IMR-90 (cell line): ENCODE data around the gene RGS5. TPM values are rescaled to one million over a fixed set of nuclear protein-coding genes. Genes with fewer than 3 reads are reported as not detected.

Experiments
- ATAC-seq: fragments of 200-7000 bp; cut with Tn5 transposase; 2 replicates; pipeline ENCODE4 v1.9.1; 2020; ENCODE audit warnings: low read depth, mild to moderate bottlenecking, moderate library complexity
- BruUV-seq: library from RNA; stranded (reverse); fragments of 400-500 nt; replicated peaks from 2 replicates; lab custom pipeline; 2021; lab: Mats Ljungman, UMichigan
- CTCF ChIA-PET: fragments of 300-600 bp; formaldehyde crosslinking; extraction: SDS; loops from one replicate; lab custom pipeline; 2021; ENCODE audit warnings: antibody characterized with exemption; lab: Yijun Ruan, JAX
- POLR2A ChIA-PET: fragments of 300-600 bp; sonication (Branson Sonifier 250); formaldehyde crosslinking; loops from one replicate; lab custom pipeline; 2022; ENCODE audit warnings: antibody characterized with exemption; ENCODE audit not compliant: unreplicated experiment; lab: Charles Lee
- DNase-seq: peaks from one replicate; pipeline ENCODE4 v3.0.0; 2013
- H2AFZ ChIP-seq: replicated peaks from 2 replicates; pipeline ENCODE3; 2013; ENCODE audit warnings: low read length, mild to moderate bottlenecking; ENCODE audit not compliant: poor library complexity
- H2AK5ac ChIP-seq: 2 replicates; pipeline ENCODE4 v1.6.1; 2013; ENCODE audit warnings: low read depth, low read length, inconsistent platforms
- H2AK9ac ChIP-seq: replicated peaks from 2 replicates; pipeline ENCODE3; 2013; ENCODE audit warnings: mild to moderate bottlenecking, low read depth, low read length, moderate library complexity; ENCODE audit not compliant: poor library complexity
- H2BK120ac ChIP-seq: 2 replicates; pipeline ENCODE4 v1.6.1; 2013; ENCODE audit warnings: low read depth, low read length, inconsistent platforms
- H2BK15ac ChIP-seq: 3 replicates; pipeline ENCODE4 v1.6.1; 2013; ENCODE audit warnings: low read depth, low read length, inconsistent platforms
- H2BK20ac ChIP-seq: 2 replicates; pipeline ENCODE4 v1.6.1; 2013; ENCODE audit warnings: low read depth, mild to moderate bottlenecking, inconsistent platforms, low read length, moderate library complexity
- H2BK5ac ChIP-seq: 2 replicates; pipeline ENCODE4 v1.6.1; 2013; ENCODE audit warnings: mild to moderate bottlenecking, low read depth, low read length, inconsistent platforms; ENCODE audit not compliant: poor library complexity, severe bottlenecking
- H3K14ac ChIP-seq: replicated peaks from 2 replicates; pipeline ENCODE4 v1.6.1; 2013; ENCODE audit warnings: low read depth, low read length, inconsistent platforms
- H3K18ac ChIP-seq: 2 replicates; pipeline ENCODE4 v1.6.1; 2013; ENCODE audit warnings: low read depth, low read length, control low read depth
- H3K23ac ChIP-seq: 2 replicates; pipeline ENCODE4 v1.6.1; 2013; ENCODE audit warnings: low read depth, low read length, inconsistent platforms
- H3K27ac ChIP-seq: 2 replicates; pipeline ENCODE4 v1.5.1; 2013; ENCODE audit warnings: mild to moderate bottlenecking, control low read depth, low read length; ENCODE audit not compliant: insufficient read depth
- H3K27me3 ChIP-seq: 2 replicates; pipeline ENCODE4 v1.6.1; 2013; ENCODE audit warnings: low read length; ENCODE audit not compliant: control insufficient read depth, insufficient read depth
- H3K36me3 ChIP-seq: 2 replicates; pipeline ENCODE4 v1.6.1; 2013; ENCODE audit warnings: low read length, mixed read lengths; ENCODE audit not compliant: control insufficient read depth, insufficient read depth
- H3K4ac ChIP-seq: 2 replicates; pipeline ENCODE4 v1.6.1; 2013; ENCODE audit warnings: low read depth, low read length, inconsistent platforms
- H3K4me1 ChIP-seq: 2 replicates; pipeline ENCODE4 v1.6.1; 2013; ENCODE audit warnings: low read length, mixed read lengths; ENCODE audit not compliant: control insufficient read depth, insufficient read depth
- H3K4me2 ChIP-seq: 2 replicates; pipeline ENCODE4 v1.6.1; 2013; ENCODE audit warnings: low read depth, mild to moderate bottlenecking, control low read depth, low read length, moderate library complexity
- H3K4me3 ChIP-seq: 2 replicates; pipeline ENCODE4 v1.5.1; 2013; ENCODE audit warnings: low read depth, mild to moderate bottlenecking, control low read depth, low read length, moderate library complexity; ENCODE audit not compliant: insufficient read depth
- H3K56ac ChIP-seq: 2 replicates; pipeline ENCODE4 v1.6.1; 2013; ENCODE audit warnings: low read length, inconsistent platforms; ENCODE audit not compliant: insufficient read depth; ENCODE audit errors: extremely low read depth
- H3K79me1 ChIP-seq, 2 experiments: 2 replicates each; pipeline ENCODE4 v1.6.1; 2013; ENCODE audit warnings: low read length in 2 of 2, inconsistent platforms in 1 of 2, low read depth in 1 of 2
- H3K9ac ChIP-seq: 2 replicates; pipeline ENCODE4 v1.6.1; 2013; ENCODE audit warnings: low read depth, low read length, control low read depth
- H3K9me1 ChIP-seq: 2 replicates; pipeline ENCODE4 v1.6.1; 2013; ENCODE audit warnings: low read length, inconsistent platforms; ENCODE audit not compliant: insufficient read depth
- H3K9me3 ChIP-seq: 2 replicates; pipeline ENCODE4 v1.6.1; 2013; ENCODE audit warnings: low read length; ENCODE audit not compliant: control insufficient read depth, insufficient read depth
- H4K20me1 ChIP-seq: 2 replicates; pipeline ENCODE4 v1.6.1; 2013; ENCODE audit warnings: low read length, inconsistent platforms; ENCODE audit not compliant: insufficient read depth
- H4K5ac ChIP-seq: 2 replicates; pipeline ENCODE4 v1.6.1; 2013; ENCODE audit warnings: mild to moderate bottlenecking, low read depth, low read length, control low read depth
- H4K8ac ChIP-seq, 2 experiments: 2 replicates each; pipeline ENCODE4 v1.6.1; 2013; ENCODE audit warnings: low read depth in 2 of 2, low read length in 2 of 2, control low read depth in 1 of 2, inconsistent platforms in 1 of 2
- H4K91ac ChIP-seq: 2 replicates; pipeline ENCODE4 v1.6.1; 2013; ENCODE audit warnings: low read depth, low read length, inconsistent platforms; ENCODE audit not compliant: insufficient read depth
- ELK1 ChIP-seq: fragments of 150-350 bp; IDR thresholded peaks from 2 replicates; pipeline ENCODE4 v1.6.1; 2016; ENCODE audit warnings: low read depth, mild to moderate bottlenecking, low read length, moderate library complexity, borderline replicate concordance
- FOS ChIP-seq: fragments of 150-350 bp; IDR thresholded peaks from 2 replicates; pipeline ENCODE4 v1.6.1; 2016; ENCODE audit warnings: low read depth, low read length
- MAFK ChIP-seq: IDR thresholded peaks from 2 replicates; pipeline ENCODE4 v1.6.1; 2012; ENCODE audit warnings: low read depth, low read length, improper control_type of control experiment
- WGBS, 2 experiments: methylation state at CpG; one replicate each; pipeline versions ENCODE4 v1.1.5 to v1.1.7; 2013; ENCODE audit warnings: missing lambda C conversion rate in 2 of 2; ENCODE audit not compliant: insufficient read length in 1 of 2; ENCODE audit errors: extremely low coverage in 2 of 2; 5-methylcytosine and 5-hydroxymethylcytosine counted together
- dilution Hi-C: fragments of 300-500 bp; cut with HindIII; formaldehyde crosslinking; loops from one replicate; pipeline ENCODE4 v1.14.3; 2018; ENCODE audit warnings: low sequenced_read_pairs; ENCODE audit not compliant: unreplicated experiment
- in situ Hi-C: fragments of 300-500 bp; cut with MboI; formaldehyde crosslinking; loops from 3 replicates; pipeline ENCODE4 v1.14.3; 2019; ENCODE audit warnings: low sequenced_read_pairs, inconsistent platforms, mixed read lengths
- intact Hi-C: fragments of 100-400 bp; cut with micrococcal nuclease; formaldehyde crosslinking; loops from 2 replicates; pipeline ENCODE4 v1.10.0; 2022
- polyA plus RNA-seq, 3 experiments: library from polyadenylated mRNA; depleted of rRNA; stranded (reverse); fragments of >200 nt; gene quantifications; 2 replicates each; pipeline ENCODE4 v1.2.3, GENCODE V29; 2012; ENCODE audit warnings: low replicate concordance in 1 of 3
- total RNA-seq: library from RNA; depleted of rRNA; stranded (reverse); fragments of >200 nt; gene quantifications from 2 replicates; pipeline ENCODE4 v1.2.3, GENCODE V29; 2012

RGS5 gene
- total and polyA plus RNA-seq, 2 of the 4 experiments (the other 2 are of a cell fraction): 21.4 to 40.0 TPM

- H2BK20ac ChIP-seq: peak overlapping the region; percentile 15; the same call in 1 of the 2 replicates
- TF ChIP-seq ELK1 (no peak), MAFK (no peak), FOS (peak; percentile 80)
- H3K9me3 ChIP-seq: no peaks in the 10 kb centered on the region
- H3K23ac ChIP-seq: no peak overlapping the region
- 0% methylated on average over 1 of the region's 1 CpG; no CpG with 5 or more reads in 1 of the 2 experiments for WGBS, 2 experiments
- no peak overlapping the region for H2AK5ac ChIP-seq
- H4K20me1 ChIP-seq: no peaks in the 10 kb centered on the region
- no peak overlapping the region for H3K27ac ChIP-seq
- no peak overlapping the region for H3K18ac ChIP-seq
- H3K4me2 ChIP-seq: no peak overlapping the region
- no peak overlapping the region for H3K4ac ChIP-seq
- no peak overlapping the region for H3K9ac ChIP-seq
- no peak overlapping the region for H2BK15ac ChIP-seq
- H3K56ac ChIP-seq: no peak overlapping the region
- 0 out of 4 replicates have a peak overlapping the region, but pooled peaks of 1 of the 2 experiments have one; percentile 26 for H4K8ac ChIP-seq
- peak; percentile 60 for ATAC-seq
- no peak overlapping the region for H4K5ac ChIP-seq
- intact Hi-C loops: no loop called here
- H3K27me3 ChIP-seq: no peaks in the 10 kb centered on the region
- POLR2A ChIA-PET: interaction anchor here (0.6 kb wide), 1 partner anchor 15 kb away, joined by 6 read pairs; no protein-coding TSS in a partner anchor
- in situ Hi-C loops: no loop called here
- H3K79me1 ChIP-seq: peaks cover 0 to 3% of the 10 kb centered on the region in 2 experiments; a peak in 1 of 4 replicates
- H3K36me3 ChIP-seq: no peaks in the 10 kb centered on the region
- peaks cover 18% of the 10 kb centered on the region for H3K4me1 ChIP-seq
- no peak overlapping the region for H3K14ac ChIP-seq
- BruUV-seq: no TSS peak
- H2BK120ac ChIP-seq: no peak overlapping the region; the same call in 1 of the 2 replicates
- H4K91ac ChIP-seq: no peak overlapping the region
- dilution Hi-C loops: no loop called here
- peaks cover 6% of the 10 kb centered on the region; the same call in 1 of the 2 replicates for H3K9me1 ChIP-seq
- peak overlapping the region; percentile 61 for H2BK5ac ChIP-seq
- DNase-seq: peak; percentile 96
- CTCF ChIA-PET: interaction anchor here (0.5 to 1.4 kb wide), 7 partner anchors 30 to 1153 kb away, joined by 3 to 5 read pairs (median 3); partner anchors contain the start of gene RGS4
- no peak overlapping the region for H2AFZ ChIP-seq
- no peak overlapping the region for H2AK9ac ChIP-seq
- no peak overlapping the region for H3K4me3 ChIP-seq
Observed at GRCh38 chr1:163168053-163168452, 34.7 kb downstream of the RGS5 start.
